Neuronal stem cell (in vitro differentiated cells): ENCODE data around the gene C19orf44.

Source experiments
- DNase-seq: peaks from one replicate; pipeline ENCODE4 v3.0.0-alpha.2; 2013; ENCODE audit warnings: low spot score
- H2AFZ ChIP-seq: one replicate; pipeline ENCODE4 v1.6.1; 2013; ENCODE audit warnings: mild to moderate bottlenecking, low read length, inconsistent platforms
- H2AK5ac ChIP-seq: 2 replicates; pipeline ENCODE4 v1.6.1; 2013; ENCODE audit warnings: low read depth, mild to moderate bottlenecking, inconsistent platforms, low read length, moderate library complexity, mixed read lengths
- H2BK120ac ChIP-seq: 2 replicates; pipeline ENCODE4 v1.6.1; 2013; ENCODE audit warnings: low read depth, mild to moderate bottlenecking, inconsistent platforms, low read length, moderate library complexity, mixed read lengths
- H2BK12ac ChIP-seq: one replicate; pipeline ENCODE4 v1.6.1; 2013; ENCODE audit warnings: low read length, inconsistent platforms
- H2BK15ac ChIP-seq: 2 replicates; pipeline ENCODE4 v1.6.1; 2013; ENCODE audit warnings: mild to moderate bottlenecking, low read length, inconsistent platforms, mixed read lengths
- H2BK5ac ChIP-seq: one replicate; pipeline ENCODE4 v1.6.1; 2013; ENCODE audit warnings: inconsistent platforms, mild to moderate bottlenecking, low read length, moderate library complexity
- H3K14ac ChIP-seq: one replicate; pipeline ENCODE4 v1.6.1; 2013; ENCODE audit warnings: low read length, inconsistent platforms
- H3K18ac ChIP-seq: 2 replicates; pipeline ENCODE4 v1.6.1; 2013; ENCODE audit warnings: low read length, inconsistent platforms
- H3K23ac ChIP-seq: 2 replicates; pipeline ENCODE4 v1.6.1; 2013; ENCODE audit warnings: low read depth, mild to moderate bottlenecking, mixed read lengths, low read length, inconsistent platforms; ENCODE audit not compliant: poor library complexity
- H3K27ac ChIP-seq: replicated peaks from 3 replicates; pipeline ENCODE4 v1.5.1; 2013; ENCODE audit warnings: low read length, inconsistent platforms
- H3K27me3 ChIP-seq, 3 experiments: 2 replicates each; pipeline ENCODE4 v1.6.1; 2013; ENCODE audit warnings: low read length in 3 of 3, mild to moderate bottlenecking in 2 of 3, inconsistent platforms in 1 of 3, low read depth in 1 of 3, mixed read lengths in 1 of 3, moderate library complexity in 1 of 3; ENCODE audit not compliant: control insufficient read depth in 3 of 3, insufficient read depth in 3 of 3
- H3K36me3 ChIP-seq, 2 donors: replicated peaks in 1 of 2; 2 replicates each; pipeline ENCODE4 v1.6.1; 2013; ENCODE audit warnings: low read length in 2 of 2; ENCODE audit not compliant: control insufficient read depth in 2 of 2, insufficient read depth in 2 of 2
- H3K4ac ChIP-seq: 2 replicates; pipeline ENCODE4 v1.6.1; 2013; ENCODE audit warnings: inconsistent platforms, mild to moderate bottlenecking, low read length, moderate library complexity
- H3K4me1 ChIP-seq, 2 donors: 1 replicate in 1 of 2; 2 replicates in 1 of 2; pipeline ENCODE4 v1.6.1; 2013; ENCODE audit warnings: low read length in 2 of 2, low read depth in 1 of 2; ENCODE audit not compliant: control insufficient read depth in 2 of 2, insufficient read depth in 1 of 2
- H3K4me2 ChIP-seq: one replicate; pipeline ENCODE4 v1.6.1; 2013; ENCODE audit warnings: mild to moderate bottlenecking, low read length, inconsistent platforms; ENCODE audit not compliant: insufficient read depth, poor library complexity, severe bottlenecking
- H3K4me3 ChIP-seq, 2 donors: 2 replicates each; pipeline ENCODE4 v1.5.1; 2013; ENCODE audit warnings: low read length in 2 of 2, mild to moderate bottlenecking in 2 of 2, inconsistent platforms in 1 of 2, moderate library complexity in 1 of 2
- H3K79me1 ChIP-seq: one replicate; pipeline ENCODE4 v1.6.1; 2013; ENCODE audit warnings: low read depth, mild to moderate bottlenecking, inconsistent platforms, low read length, moderate library complexity
- H3K9ac ChIP-seq: one replicate; pipeline ENCODE4 v1.6.1; 2013; ENCODE audit warnings: mild to moderate bottlenecking, low read depth, low read length, inconsistent platforms; ENCODE audit not compliant: poor library complexity
- H3K9me3 ChIP-seq, 2 donors: replicated peaks in 1 of 2; 2 replicates each; pipeline versions ENCODE3 to v1.6.1; 2013; ENCODE audit warnings: low read length in 2 of 2, mild to moderate bottlenecking in 2 of 2, inconsistent platforms in 1 of 2, low read depth in 1 of 2, mixed read lengths in 1 of 2, moderate library complexity in 1 of 2; ENCODE audit not compliant: control insufficient read depth in 2 of 2, insufficient read depth in 1 of 2
- H4K8ac ChIP-seq: one replicate; pipeline ENCODE4 v1.6.1; 2013; ENCODE audit warnings: low read depth, mild to moderate bottlenecking, inconsistent platforms, low read length, moderate library complexity
- H4K91ac ChIP-seq: one replicate; pipeline ENCODE4 v1.6.1; 2013; ENCODE audit warnings: low read length, low read depth, mild to moderate bottlenecking, inconsistent platforms; ENCODE audit not compliant: poor library complexity
- WGBS, 2 donors: extraction: QIAGEN DNeasy Blood & Tissue Kit; methylation state at CpG; one replicate each; pipeline ENCODE4 v1.1.7; 2013; ENCODE audit warnings: missing lambda C conversion rate in 2 of 2, mixed read lengths in 1 of 2; ENCODE audit not compliant: insufficient read length in 2 of 2, insufficient replicate concordance in 1 of 2; ENCODE audit errors: extremely low coverage in 2 of 2; 5-methylcytosine and 5-hydroxymethylcytosine counted together

C19orf44 gene

DNA sequence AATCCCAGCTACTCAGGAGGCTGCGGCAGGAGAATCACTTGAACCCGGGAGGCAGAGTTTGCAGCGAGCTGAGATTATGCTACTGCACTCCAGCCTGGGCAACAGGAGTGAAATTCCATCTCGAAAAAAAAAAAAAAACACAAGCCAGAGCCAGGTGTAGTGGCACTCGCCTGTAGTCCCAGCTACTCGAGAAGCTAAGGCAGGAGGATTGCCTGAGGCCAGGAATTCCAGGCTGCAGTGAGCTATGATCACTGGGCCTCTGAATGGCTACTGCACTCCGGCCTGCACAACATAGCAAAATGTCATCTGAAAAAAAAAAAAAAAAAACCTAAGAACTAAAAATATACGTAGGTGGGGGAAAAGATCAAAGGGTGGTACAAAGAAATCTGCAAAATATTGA is 43.9 kb upstream of the C19orf44 start:
- Histone ChIP-seq H3K4me2 (no peak overlapping the region), H3K27me3 (no peaks in the 10 kb centered on the region), H4K8ac (no peak overlapping the region), H2BK15ac (no peak overlapping the region), H3K18ac (no peak overlapping the region), H2BK120ac (no peak overlapping the region), H3K36me3 (peaks cover 3 to 8% of the 10 kb centered on the region in 2 donors), H2BK12ac (no peak overlapping the region), H3K27ac (no peak overlapping the region), H3K4me1 (peaks cover 6 to 21% of the 10 kb centered on the region in 2 donors), H3K14ac (no peak overlapping the region), H2BK5ac (no peak overlapping the region), H3K9ac (no peak overlapping the region), H3K4me3 (no peak overlapping the region), H3K23ac (no peak overlapping the region), H2AK5ac (no peak overlapping the region), H2AFZ (no peak overlapping the region), H4K91ac (no peak overlapping the region), H3K9me3 (no peaks in the 10 kb centered on the region), H3K4ac (no peak overlapping the region), H3K79me1 (peaks cover 8% of the 10 kb centered on the region)
- no peak for DNase-seq
- no CpG with 5 or more reads among the region's 8 CpGs for WGBS, 2 donors

GRCh38 chr19:16454351-16454918 is 41.8 kb upstream of the C19orf44 start:
- Histone ChIP-seq H3K18ac (no peak overlapping the region), H3K4ac (no peak overlapping the region), H3K14ac (no peak overlapping the region), H3K4me2 (no peak overlapping the region), H3K27me3 (no peaks in the 10 kb centered on the region), H3K9me3 (no peaks in the 10 kb centered on the region), H3K4me1 (peaks cover 16 to 34% of the 10 kb centered on the region in 2 donors), H2AK5ac (no peak overlapping the region), H4K91ac (no peak overlapping the region), H2BK5ac (no peak overlapping the region), H2AFZ (no peak overlapping the region), H3K23ac (no peak overlapping the region), H3K9ac (no peak overlapping the region), H4K8ac (no peak overlapping the region), H3K4me3 (no peak overlapping the region), H2BK12ac (no peak overlapping the region), H3K27ac (no peak overlapping the region), H3K36me3 (peaks cover 2 to 3% of the 10 kb centered on the region in 2 donors), H2BK120ac (no peak overlapping the region), H2BK15ac (no peak overlapping the region), H3K79me1 (peaks cover 16% of the 10 kb centered on the region)
- no CpG with 5 or more reads among the region's 10 CpGs for WGBS, 2 donors
- no peak for DNase-seq

GRCh38 chr19:16455489-16455888 is 40.7 kb upstream of the C19orf44 start:
- H2BK12ac ChIP-seq, result no peak overlapping the region
- no peak overlapping the region for H4K8ac ChIP-seq
- H2BK5ac ChIP-seq, result no peak overlapping the region
- H3K79me1 ChIP-seq, result peaks cover 16% of the 10 kb centered on the region
- H3K4me1 ChIP-seq, result peaks cover 16 to 34% of the 10 kb centered on the region in 2 donors
- H3K36me3 ChIP-seq, result no peaks in the 10 kb centered on the region
- H3K27ac ChIP-seq, result no peak overlapping the region
- no peaks in the 10 kb centered on the region for H3K9me3 ChIP-seq
- DNase-seq, result no peak
- H3K14ac ChIP-seq, result no peak overlapping the region
- no peak overlapping the region for H3K9ac ChIP-seq
- no peak overlapping the region for H2AFZ ChIP-seq
- no peak overlapping the region for H3K23ac ChIP-seq
- H3K18ac ChIP-seq, result no peak overlapping the region
- WGBS, 2 donors, result no CpG with 5 or more reads among the region's 5 CpGs
- H3K4ac ChIP-seq, result no peak overlapping the region
- H3K27me3 ChIP-seq, result no peaks in the 10 kb centered on the region
- H3K4me2 ChIP-seq, result no peak overlapping the region
- H2BK120ac ChIP-seq, result no peak overlapping the region
- no peak overlapping the region for H2BK15ac ChIP-seq
- H4K91ac ChIP-seq, result no peak overlapping the region
- H2AK5ac ChIP-seq, result no peak overlapping the region
- no peak overlapping the region for H3K4me3 ChIP-seq

DNA sequence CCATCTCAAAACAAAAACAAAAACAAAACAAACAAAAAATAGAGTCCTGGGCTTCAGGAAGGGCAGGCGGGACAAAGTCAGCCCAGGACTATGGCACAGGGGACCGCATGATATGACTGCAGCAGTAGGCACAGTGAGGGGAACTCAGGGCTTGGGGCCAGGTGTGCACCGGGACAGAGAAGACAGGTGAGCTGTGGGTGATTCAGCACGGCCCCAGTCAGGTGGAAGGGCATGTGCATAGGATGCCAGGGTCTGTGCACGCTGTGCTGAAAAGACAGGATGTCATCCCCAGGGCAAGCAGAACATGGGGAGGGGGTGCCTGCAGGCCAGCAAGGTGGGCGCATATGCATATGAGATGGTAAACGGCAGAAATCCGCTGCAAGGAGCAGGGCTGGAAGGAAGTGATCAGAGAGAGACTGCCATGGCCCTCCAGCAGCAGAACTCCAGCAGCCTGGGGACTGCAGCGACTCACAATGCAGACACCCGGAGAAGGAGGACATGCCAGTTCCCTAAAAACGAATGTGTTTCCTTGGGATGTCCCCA is 39.5 kb upstream of the C19orf44 start:
- H3K4me3 ChIP-seq, result no peak overlapping the region
- no peak overlapping the region for H3K14ac ChIP-seq
- no peak overlapping the region for H2AFZ ChIP-seq
- H3K27me3 ChIP-seq, result no peaks in the 10 kb centered on the region
- H3K4ac ChIP-seq, result peak overlapping the region; percentile 61
- peaks cover 16% of the 10 kb centered on the region for H3K79me1 ChIP-seq
- H3K23ac ChIP-seq, result no peak overlapping the region
- H3K9ac ChIP-seq, result peak overlapping the region; percentile 16
- H2BK15ac ChIP-seq, result peak overlapping the region; percentile 46
- no peak overlapping the region for H4K91ac ChIP-seq
- H3K18ac ChIP-seq, result peak overlapping the region; percentile 21
- H3K4me2 ChIP-seq, result no peak overlapping the region
- H3K4me1 ChIP-seq, result peaks cover 16 to 34% of the 10 kb centered on the region in 2 donors
- no peak overlapping the region for H2BK120ac ChIP-seq
- H3K9me3 ChIP-seq, result no peaks in the 10 kb centered on the region
- H3K36me3 ChIP-seq, result no peaks in the 10 kb centered on the region
- DNase-seq, result no peak
- H2BK12ac ChIP-seq, result no peak overlapping the region
- H2BK5ac ChIP-seq, result no peak overlapping the region
- no peak overlapping the region for H3K27ac ChIP-seq
- H4K8ac ChIP-seq, result peak overlapping the region; percentile 8
- H2AK5ac ChIP-seq, result no peak overlapping the region
- no CpG with 5 or more reads among the region's 11 CpGs for WGBS, 2 donors
